CD4-positive, alpha-beta T cell treated with Interleukin-15 for 4 hours (primary cell): ENCODE measurements around the gene MRPL33.

Experiments used
- DNase-seq: peaks from one replicate; pipeline ENCODE4 v3.0.0-alpha.2; 2020; ENCODE audit warnings: low spot score

Gene MRPL33

GRCh38 chr2:27771548-27772335 is at the start of gene MRPL33:
TSS of gene MRPL33 (plus strand) at chr2:27771719. CDS start at chr2:27771778, 59 bp downstream.
- DNase-seq = peak; percentile 89

GRCh38 chr2:27721884-27722485 is 49.5 kb upstream of the MRPL33 start:
- DNase-seq = no peak

- DNase-seq = peak; percentile 17
These were observed 48.0 kb upstream of the MRPL33 start for GRCh38 chr2:27723372-27724144.

- DNase-seq = no peak
These were observed 47.3 kb upstream of the MRPL33 start for GRCh38 chr2:27724191-27724590.

GRCh38 chr2:27724905-27725701 is 46.4 kb upstream of the MRPL33 start:
- DNase-seq = no peak

GRCh38 chr2:27727257-27727656 is 44.3 kb upstream of the MRPL33 start:
- no peak for DNase-seq

- DNase-seq = no peak
These were observed 43.2 kb upstream of the MRPL33 start for GRCh38 chr2:27728081-27728858.

GRCh38 chr2:27729198-27729597 is 42.3 kb upstream of the MRPL33 start:
- DNase-seq = no peak

GRCh38 chr2:27729614-27730013 is 41.9 kb upstream of the MRPL33 start:
- no peak for DNase-seq

GRCh38 chr2:27730261-27730662 is 41.3 kb upstream of the MRPL33 start:
- no peak for DNase-seq

GRCh38 chr2:27730980-27731691 is 40.4 kb upstream of the MRPL33 start:
- no peak for DNase-seq

- no peak for DNase-seq
These were observed 37.2 kb upstream of the MRPL33 start for GRCh38 chr2:27734305-27734704.

- DNase-seq = peak; percentile 23
These were observed 36.1 kb upstream of the MRPL33 start for GRCh38 chr2:27735263-27735904.

GRCh38 chr2:27736031-27736889 is 35.3 kb upstream of the MRPL33 start:
- DNase-seq = no peak

GRCh38 chr2:27736890-27737204 is 34.7 kb upstream of the MRPL33 start:
- DNase-seq = no peak

GRCh38 chr2:27737676-27738348 is 33.7 kb upstream of the MRPL33 start:
- no peak for DNase-seq

- no peak for DNase-seq
These were observed 33.0 kb upstream of the MRPL33 start for GRCh38 chr2:27738349-27739057.

- no peak for DNase-seq
These were observed 32.5 kb upstream of the MRPL33 start for GRCh38 chr2:27739058-27739373.
